Endothelial cell of umbilical vein (primary cell): ENCODE results near the gene RGS18. TPM values are rescaled to one million over a fixed set of nuclear protein-coding genes. Genes with fewer than 3 reads are reported as not detected.

Experiments used
- BruUV-seq: library from RNA; stranded (reverse); fragments of 400-500 nt; replicated peaks from 2 replicates; lab custom pipeline; 2021; lab: Mats Ljungman, UMichigan
- CTCF ChIA-PET: fragments of 300-600, 350-600 bp; sonication (Branson Sonifier 250); formaldehyde crosslinking; loops from one replicate; lab custom pipeline; 2021; ENCODE audit warnings: antibody characterized with exemption, inconsistent platforms; lab: Charles Lee
- POLR2A ChIA-PET: fragments of 300-600, 350-600 bp; sonication (Branson Sonifier 250); formaldehyde crosslinking; loops from one replicate; lab custom pipeline; 2021; ENCODE audit warnings: antibody characterized with exemption, inconsistent platforms; lab: Charles Lee
- DNase-seq: peaks from one replicate; pipeline ENCODE4 v3.0.0-alpha.2; 2011; ENCODE audit warnings: low read depth, low spot score
- FAIRE-seq: peaks from 2 replicates; lab custom pipeline; 2011; peaks lifted over from hg19 to GRCh38; lab: Jason Lieb, UNC
- H2AFZ ChIP-seq: 2 replicates; pipeline ENCODE4 v1.6.0; 2012; ENCODE audit warnings: low read depth, low read length, control low read depth, inconsistent platforms
- H3K27ac ChIP-seq: 2 replicates; pipeline ENCODE4 v1.5.1; 2011; ENCODE audit warnings: low read depth, mild to moderate bottlenecking, control low read depth, low read length, moderate library complexity; ENCODE audit not compliant: insufficient read depth
- H3K27me3 ChIP-seq, 2 experiments: 2 replicates each; pipeline versions ENCODE4 v1.6.0 to v1.6.1; 2011; ENCODE audit warnings: low read length in 2 of 2, mixed read lengths in 1 of 2; ENCODE audit not compliant: control insufficient read depth in 2 of 2, insufficient read depth in 2 of 2
- H3K36me3 ChIP-seq, 2 experiments: 2 replicates in 1 of 2; 3 replicates in 1 of 2; pipeline ENCODE4 v1.5.1; 2011; ENCODE audit warnings: low read length in 2 of 2, mild to moderate bottlenecking in 1 of 2, moderate library complexity in 1 of 2; ENCODE audit not compliant: control insufficient read depth in 2 of 2, insufficient read depth in 2 of 2; ENCODE audit errors: extremely low read depth in 1 of 2
- H3K4me1 ChIP-seq: 3 replicates; pipeline ENCODE4 v1.5.1; 2011; ENCODE audit warnings: mild to moderate bottlenecking, low read length; ENCODE audit not compliant: control insufficient read depth, insufficient read depth; ENCODE audit errors: extremely low read depth
- H3K4me2 ChIP-seq: 2 replicates; pipeline ENCODE4 v1.6.1; 2011; ENCODE audit warnings: low read length, control low read depth, mixed read lengths; ENCODE audit not compliant: insufficient read depth
- H3K4me3 ChIP-seq, 3 experiments: fragments of 200-600 bp in 1 of 3; sonication (generic), shearing (Covaris generic) in 1 of 3; replicated peaks in 1 of 3; 2 replicates each; pipeline ENCODE4 v1.5.1; 2011 to 2016; ENCODE audit warnings: control low read depth in 3 of 3, low read length in 3 of 3, mild to moderate bottlenecking in 2 of 3, inconsistent platforms in 1 of 3, low read depth in 1 of 3, moderate library complexity in 1 of 3; ENCODE audit not compliant: insufficient read depth in 1 of 3
- H3K79me2 ChIP-seq: 2 replicates; pipeline ENCODE4 v1.6.0; 2012; ENCODE audit warnings: low read length, inconsistent platforms; ENCODE audit not compliant: control insufficient read depth, insufficient read depth
- H3K9ac ChIP-seq: replicated peaks from 2 replicates; pipeline ENCODE3; 2011; ENCODE audit warnings: low read length, control low read depth; ENCODE audit not compliant: insufficient read depth; ENCODE audit errors: extremely low read depth
- H3K9me1 ChIP-seq: replicated peaks from 3 replicates; pipeline ENCODE4 v1.6.0; 2011; ENCODE audit warnings: mild to moderate bottlenecking, low read length; ENCODE audit not compliant: control insufficient read depth, insufficient read depth; ENCODE audit errors: extremely low read depth
- H3K9me3 ChIP-seq: replicated peaks from 2 replicates; pipeline ENCODE4 v1.5.1; 2012; ENCODE audit warnings: low read length, inconsistent platforms; ENCODE audit not compliant: control insufficient read depth, insufficient read depth
- H4K20me1 ChIP-seq: replicated peaks from 2 replicates; pipeline ENCODE3; 2011; ENCODE audit warnings: mild to moderate bottlenecking, low read length; ENCODE audit not compliant: control insufficient read depth, insufficient read depth; ENCODE audit errors: extremely low read depth
- EZH2 ChIP-seq: IDR thresholded peaks from 2 replicates; pipeline ENCODE4 v1.6.1; 2012; ENCODE audit warnings: borderline replicate concordance, low read depth, mild to moderate bottlenecking, moderate library complexity, low read length, inconsistent platforms; ENCODE audit not compliant: severe bottlenecking
- FOS ChIP-seq: IDR thresholded peaks from 2 replicates; pipeline ENCODE4 v1.6.1; 2011; ENCODE audit warnings: mild to moderate bottlenecking, low read length, moderate library complexity, borderline replicate concordance; ENCODE audit not compliant: insufficient read depth
- GATA2 ChIP-seq: IDR thresholded peaks from 2 replicates; pipeline ENCODE4 v1.7.0; 2011; ENCODE audit warnings: low read depth, mild to moderate bottlenecking, moderate library complexity, mixed read lengths, low read length; ENCODE audit not compliant: insufficient read length, insufficient read depth
- JUN ChIP-seq: IDR thresholded peaks from 2 replicates; pipeline ENCODE4 v1.6.1; 2011; ENCODE audit warnings: borderline replicate concordance, low read depth; ENCODE audit not compliant: insufficient read length, insufficient read depth
- MYC ChIP-seq: IDR thresholded peaks from one replicate; pipeline ENCODE4 v1.6.1; 2011; ENCODE audit warnings: mild to moderate bottlenecking, low read depth, low read length
- POLR2A ChIP-seq: IDR thresholded peaks from 2 replicates; pipeline ENCODE4 v1.6.1; 2012; ENCODE audit warnings: low read depth, mild to moderate bottlenecking, control low read depth, low read length
- POLR2AphosphoS5 ChIP-seq: IDR thresholded peaks from 2 replicates; pipeline ENCODE4 v1.6.1; 2012; ENCODE audit warnings: low read depth, mild to moderate bottlenecking, control low read depth, low read length, moderate library complexity; ENCODE audit not compliant: insufficient read depth
- dilution Hi-C: fragments of 300-500 bp; cut with MboI; formaldehyde crosslinking; loops from one replicate; pipeline ENCODE4 v1.15.0; 2019; ENCODE audit warnings: low sequenced_read_pairs; ENCODE audit not compliant: extremely low pct_ligation_motif_present
- intact Hi-C: fragments of 100-400 bp; cut with micrococcal nuclease; formaldehyde crosslinking; loops from one replicate; pipeline ENCODE4 v1.10.0; 2022
- polyA plus RNA-seq, 4 experiments: library from polyadenylated mRNA; depleted of rRNA in 3 of 4; stranded (reverse) in 3 of 4; unstranded in 1 of 4; fragments of >200 nt; gene quantifications; 2 replicates each; pipeline versions ENCODE4 v1.2.1 to v1.2.3, GENCODE V29; 2011 to 2012; ENCODE audit warnings: missing spikeins in 1 of 4
- total RNA-seq: library from RNA; stranded (reverse); gene quantifications from 2 replicates; pipeline ENCODE4 v1.2.3, GENCODE V29; 2021
- TF ChIP-seq, protein P1 (sequence below): IDR thresholded peaks from 2 replicates; pipeline ENCODE4 v1.6.1; 2011; ENCODE audit not compliant: insufficient read depth, insufficient read length
- TF ChIP-seq, protein P2 (sequence below), 2 donors: IDR thresholded peaks; 1 replicate in 1 of 2; 2 replicates in 1 of 2; pipeline ENCODE4 v1.5.1; 2011; ENCODE audit warnings: low read length in 2 of 2, mild to moderate bottlenecking in 2 of 2, moderate library complexity in 2 of 2, control low read depth in 1 of 2, inconsistent platforms in 1 of 2, low read depth in 1 of 2; ENCODE audit not compliant: insufficient read depth in 1 of 2; ENCODE audit errors: extremely low read depth in 1 of 2

Gene RGS18
- total and polyA plus RNA-seq, 2 donors (not counting 3 experiments of a cell fraction or from before 2014, with no cell fraction given) = not detected

DNA sequence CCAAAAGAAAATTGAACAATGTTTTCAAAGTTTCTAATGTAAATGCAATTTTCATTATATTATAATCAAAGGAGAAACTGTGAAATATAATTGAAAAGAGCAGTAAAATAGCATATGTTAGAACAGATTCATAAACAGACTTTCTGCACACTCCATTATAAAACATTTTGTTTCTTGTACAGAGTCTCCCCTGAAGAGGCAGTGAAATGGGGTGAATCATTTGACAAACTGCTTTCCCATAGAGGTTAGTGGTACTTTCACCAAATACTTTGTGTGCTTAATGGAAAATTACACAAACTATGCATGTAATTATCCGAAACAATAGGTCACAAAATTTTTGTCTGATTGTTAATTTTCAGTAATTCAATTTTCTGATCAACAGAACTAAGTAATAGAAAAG is 1.9 kb downstream of the RGS18 start:
- TF ChIP-seq FOS = no peak
- TF ChIP-seq, protein P1, sequence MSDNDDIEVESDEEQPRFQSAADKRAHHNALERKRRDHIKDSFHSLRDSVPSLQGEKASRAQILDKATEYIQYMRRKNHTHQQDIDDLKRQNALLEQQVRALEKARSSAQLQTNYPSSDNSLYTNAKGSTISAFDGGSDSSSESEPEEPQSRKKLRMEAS = no peak
- no peak for TF ChIP-seq POLR2A
- TF ChIP-seq, protein P2, sequence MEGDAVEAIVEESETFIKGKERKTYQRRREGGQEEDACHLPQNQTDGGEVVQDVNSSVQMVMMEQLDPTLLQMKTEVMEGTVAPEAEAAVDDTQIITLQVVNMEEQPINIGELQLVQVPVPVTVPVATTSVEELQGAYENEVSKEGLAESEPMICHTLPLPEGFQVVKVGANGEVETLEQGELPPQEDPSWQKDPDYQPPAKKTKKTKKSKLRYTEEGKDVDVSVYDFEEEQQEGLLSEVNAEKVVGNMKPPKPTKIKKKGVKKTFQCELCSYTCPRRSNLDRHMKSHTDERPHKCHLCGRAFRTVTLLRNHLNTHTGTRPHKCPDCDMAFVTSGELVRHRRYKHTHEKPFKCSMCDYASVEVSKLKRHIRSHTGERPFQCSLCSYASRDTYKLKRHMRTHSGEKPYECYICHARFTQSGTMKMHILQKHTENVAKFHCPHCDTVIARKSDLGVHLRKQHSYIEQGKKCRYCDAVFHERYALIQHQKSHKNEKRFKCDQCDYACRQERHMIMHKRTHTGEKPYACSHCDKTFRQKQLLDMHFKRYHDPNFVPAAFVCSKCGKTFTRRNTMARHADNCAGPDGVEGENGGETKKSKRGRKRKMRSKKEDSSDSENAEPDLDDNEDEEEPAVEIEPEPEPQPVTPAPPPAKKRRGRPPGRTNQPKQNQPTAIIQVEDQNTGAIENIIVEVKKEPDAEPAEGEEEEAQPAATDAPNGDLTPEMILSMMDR (IDR thresholded peaks at IDR 0.05; ENCODE audit: extremely low read depth in 1 of 2, insufficient read depth in 1 of 2, low read depth in 1 of 2, low read length in 2 of 2) = no peak
- no peak for TF ChIP-seq MYC
- no peak for TF ChIP-seq EZH2
- Histone ChIP-seq H3K9ac (no peak overlapping the region), H2AFZ (peak overlapping the region; percentile 66), H3K27me3 (no peaks in the 10 kb centered on the region), H3K36me3 (no peaks in the 10 kb centered on the region), H4K20me1 (no peaks in the 10 kb centered on the region), H3K4me1 (peaks cover 11% of the 10 kb centered on the region), H3K27ac (no peak overlapping the region), H3K9me3 (no peaks in the 10 kb centered on the region), H3K9me1 (no peaks in the 10 kb centered on the region), H3K4me2 (no peak overlapping the region), H3K79me2 (no peaks in the 10 kb centered on the region), H3K4me3 (no peak overlapping the region)
- POLR2A ChIA-PET = no interaction called here
- intact Hi-C loops = no loop called here
- FAIRE-seq = no peak
- no TSS peak for BruUV-seq
- DNase-seq = no peak
- dilution Hi-C loops = no loop called here
- CTCF ChIA-PET = interaction anchor here (1.4 to 1.6 kb wide), 2 partner anchors 10 kb away, joined by 4 to 5 read pairs; no protein-coding TSS in a partner anchor

DNA sequence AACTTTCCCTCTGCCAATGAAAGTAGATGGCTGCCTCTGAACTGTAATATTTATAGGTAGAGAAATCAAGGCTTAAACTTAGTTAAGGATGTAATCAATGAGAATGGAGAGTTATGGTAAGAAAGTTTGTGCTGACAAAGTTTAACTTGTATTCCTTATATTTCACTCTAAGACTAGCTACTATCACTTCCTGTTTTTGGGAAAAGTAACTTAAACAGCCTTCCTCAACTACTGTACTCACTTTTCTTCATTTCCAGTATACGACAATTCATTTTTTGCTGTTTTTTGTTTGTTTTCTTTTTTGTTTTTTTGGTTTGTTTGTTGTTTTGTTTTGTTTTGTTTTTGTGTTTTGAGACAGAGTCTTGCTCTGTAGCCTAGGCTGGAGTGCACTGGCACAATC is 3.7 kb downstream of the RGS18 start:
- H3K27me3 ChIP-seq = no peaks in the 10 kb centered on the region
- H2AFZ ChIP-seq = no peak overlapping the region
- CTCF ChIA-PET = interaction anchor here (1.6 kb wide), 1 partner anchor 8 kb away, joined by 4 read pairs; no protein-coding TSS in a partner anchor
- BruUV-seq = no TSS peak
- intact Hi-C loops = no loop called here
- no peak overlapping the region for H3K27ac ChIP-seq
- DNase-seq (no peak), FAIRE-seq (no peak)
- H4K20me1 ChIP-seq = no peaks in the 10 kb centered on the region
- no peaks in the 10 kb centered on the region for H3K79me2 ChIP-seq
- POLR2A ChIA-PET = no interaction called here
- H3K9me1 ChIP-seq = no peaks in the 10 kb centered on the region
- no peak overlapping the region for H3K4me3 ChIP-seq
- dilution Hi-C loops = no loop called here
- H3K4me1 ChIP-seq = peaks cover 11% of the 10 kb centered on the region
- no peaks in the 10 kb centered on the region for H3K9me3 ChIP-seq
- no peak overlapping the region for H3K9ac ChIP-seq
- H3K4me2 ChIP-seq = no peak overlapping the region
- no peak for TF ChIP-seq EZH2
- no peak for TF ChIP-seq GATA2
- TF ChIP-seq POLR2A = no peak
- TF ChIP-seq JUN = no peak
- TF ChIP-seq POLR2AphosphoS5 = no peak
- TF ChIP-seq, protein P1 = no peak
- TF ChIP-seq FOS = no peak
- TF ChIP-seq MYC = no peak
- no peaks in the 10 kb centered on the region for H3K36me3 ChIP-seq
